GM18517 (cell line): Measurements from ENCODE around the gene RBL1.
"Not testable (repeated sequence)": the region's sequence is repeated elsewhere in the genome, so short reads cannot be mapped to it uniquely, and the experiment has no call there.

Experiments used
- ATAC-seq: cut with Tn5 transposase; IDR thresholded peaks from one replicate; pipeline ENCODE4 v1.9.1; 2021; ENCODE audit warnings: mild to moderate bottlenecking, moderate library complexity; ENCODE audit not compliant: unreplicated experiment

The RBL1 gene, protein sequence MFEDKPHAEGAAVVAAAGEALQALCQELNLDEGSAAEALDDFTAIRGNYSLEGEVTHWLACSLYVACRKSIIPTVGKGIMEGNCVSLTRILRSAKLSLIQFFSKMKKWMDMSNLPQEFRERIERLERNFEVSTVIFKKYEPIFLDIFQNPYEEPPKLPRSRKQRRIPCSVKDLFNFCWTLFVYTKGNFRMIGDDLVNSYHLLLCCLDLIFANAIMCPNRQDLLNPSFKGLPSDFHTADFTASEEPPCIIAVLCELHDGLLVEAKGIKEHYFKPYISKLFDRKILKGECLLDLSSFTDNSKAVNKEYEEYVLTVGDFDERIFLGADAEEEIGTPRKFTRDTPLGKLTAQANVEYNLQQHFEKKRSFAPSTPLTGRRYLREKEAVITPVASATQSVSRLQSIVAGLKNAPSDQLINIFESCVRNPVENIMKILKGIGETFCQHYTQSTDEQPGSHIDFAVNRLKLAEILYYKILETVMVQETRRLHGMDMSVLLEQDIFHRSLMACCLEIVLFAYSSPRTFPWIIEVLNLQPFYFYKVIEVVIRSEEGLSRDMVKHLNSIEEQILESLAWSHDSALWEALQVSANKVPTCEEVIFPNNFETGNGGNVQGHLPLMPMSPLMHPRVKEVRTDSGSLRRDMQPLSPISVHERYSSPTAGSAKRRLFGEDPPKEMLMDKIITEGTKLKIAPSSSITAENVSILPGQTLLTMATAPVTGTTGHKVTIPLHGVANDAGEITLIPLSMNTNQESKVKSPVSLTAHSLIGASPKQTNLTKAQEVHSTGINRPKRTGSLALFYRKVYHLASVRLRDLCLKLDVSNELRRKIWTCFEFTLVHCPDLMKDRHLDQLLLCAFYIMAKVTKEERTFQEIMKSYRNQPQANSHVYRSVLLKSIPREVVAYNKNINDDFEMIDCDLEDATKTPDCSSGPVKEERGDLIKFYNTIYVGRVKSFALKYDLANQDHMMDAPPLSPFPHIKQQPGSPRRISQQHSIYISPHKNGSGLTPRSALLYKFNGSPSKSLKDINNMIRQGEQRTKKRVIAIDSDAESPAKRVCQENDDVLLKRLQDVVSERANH

GRCh38 chr20:37095599-37096414 is at the start of gene RBL1:
Gene RBL1 (minus strand): TSS chr20:37095997. CDS start chr20:37095928, 69 bp downstream.
- peak; percentile 75 for ATAC-seq

DNA sequence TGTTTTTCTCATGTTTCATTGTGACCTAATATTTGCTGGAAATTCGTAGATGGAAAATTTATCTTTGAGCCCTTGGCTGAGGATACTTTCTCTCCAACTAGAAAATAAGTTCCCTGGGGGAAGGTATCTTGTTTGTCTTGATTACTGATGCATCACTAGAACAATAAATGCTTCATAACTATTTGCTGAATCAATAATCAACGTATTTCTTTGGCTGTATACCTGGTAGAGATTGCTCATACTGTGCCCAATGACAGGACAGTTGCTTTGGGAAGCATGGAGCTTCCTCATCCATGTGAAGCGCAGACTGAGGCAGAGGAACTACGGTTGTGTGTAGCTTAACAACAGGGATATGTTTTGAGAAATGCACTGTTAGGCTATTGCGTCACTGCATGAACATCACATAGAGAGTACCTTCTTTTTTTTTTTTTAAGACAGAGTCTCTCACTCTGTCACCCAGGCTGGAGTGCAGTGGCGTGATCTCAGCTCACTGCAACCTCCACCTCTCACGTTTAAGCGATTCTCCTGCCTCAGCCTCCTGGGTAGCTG is 49.1 kb upstream of the RBL1 start:
- no peak for ATAC-seq

DNA sequence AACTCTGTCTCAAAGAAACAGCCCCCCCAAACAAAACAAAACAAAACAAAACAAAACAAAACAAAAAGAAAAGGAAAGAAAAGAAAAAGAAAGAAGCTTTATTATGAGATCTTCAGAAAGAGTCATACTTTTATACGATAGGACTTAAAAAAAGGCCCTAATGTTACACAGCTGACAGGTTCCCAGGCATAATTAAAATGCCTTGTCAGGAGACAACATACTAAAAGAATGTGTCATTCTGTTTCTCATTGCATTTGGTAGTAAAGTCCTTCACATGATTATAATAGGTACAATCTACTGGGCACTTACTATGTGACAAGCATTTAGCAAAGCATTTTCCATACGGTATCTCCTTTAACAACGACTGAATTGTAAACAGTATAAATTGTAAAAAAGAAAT is 46.9 kb upstream of the RBL1 start:
- ATAC-seq: no peak

GRCh38 chr20:37137547-37137946 is 41.8 kb upstream of the RBL1 start:
- no peak for ATAC-seq

DNA sequence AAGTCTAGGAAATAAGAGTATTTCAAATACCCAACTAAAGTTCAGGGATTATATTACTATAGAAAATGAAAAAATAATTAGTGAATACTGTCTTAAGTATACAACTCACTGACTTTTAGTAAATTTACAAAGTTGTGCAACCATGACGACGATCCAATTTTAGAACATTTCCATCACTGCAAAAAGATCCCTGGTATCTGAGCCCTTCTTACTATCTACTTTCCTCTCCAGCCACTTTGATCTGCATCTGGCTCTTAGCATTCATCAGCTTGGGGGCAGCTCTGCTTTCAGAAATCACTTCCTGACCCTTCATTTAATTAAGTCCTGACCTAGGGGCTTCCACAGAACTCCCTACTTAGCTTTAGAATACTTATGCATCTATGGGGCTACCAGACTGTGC is 38.2 kb upstream of the RBL1 start:
- ATAC-seq: no peak

- ATAC-seq: no peak
These were observed 35.7 kb upstream of the RBL1 start for GRCh38 chr20:37131486-37131885.

- no peak for ATAC-seq
These were observed 33.0 kb upstream of the RBL1 start for GRCh38 chr20:37128803-37129202.

- not testable (repeated sequence) for ATAC-seq
These were observed 30.5 kb upstream of the RBL1 start for GRCh38 chr20:37126290-37126689.

DNA sequence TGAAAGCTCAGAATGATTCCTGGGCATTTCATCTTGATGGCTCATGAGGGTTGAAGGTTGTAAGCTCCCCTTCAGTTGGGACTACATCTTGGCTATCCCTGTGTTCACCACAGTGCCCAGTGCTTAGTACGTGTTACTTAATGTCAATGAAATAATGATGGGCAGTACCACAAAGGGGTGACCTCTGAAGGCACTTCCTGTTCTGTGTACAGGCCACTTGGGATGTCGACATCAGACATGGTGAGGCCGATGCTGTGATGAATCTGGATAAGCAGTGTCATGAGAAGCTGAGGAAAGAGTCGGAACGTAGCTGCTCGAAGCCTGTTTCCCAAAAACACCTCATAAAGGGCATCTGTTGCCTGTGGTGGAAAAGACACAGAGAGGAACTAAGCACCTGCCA is 27.6 kb upstream of the RBL1 start:
- ATAC-seq: no peak

- ATAC-seq: no peak
These were observed 24.7 kb upstream of the RBL1 start for GRCh38 chr20:37120497-37120896.

- no peak for ATAC-seq
These were observed 23.7 kb upstream of the RBL1 start for GRCh38 chr20:37119356-37120036.

DNA sequence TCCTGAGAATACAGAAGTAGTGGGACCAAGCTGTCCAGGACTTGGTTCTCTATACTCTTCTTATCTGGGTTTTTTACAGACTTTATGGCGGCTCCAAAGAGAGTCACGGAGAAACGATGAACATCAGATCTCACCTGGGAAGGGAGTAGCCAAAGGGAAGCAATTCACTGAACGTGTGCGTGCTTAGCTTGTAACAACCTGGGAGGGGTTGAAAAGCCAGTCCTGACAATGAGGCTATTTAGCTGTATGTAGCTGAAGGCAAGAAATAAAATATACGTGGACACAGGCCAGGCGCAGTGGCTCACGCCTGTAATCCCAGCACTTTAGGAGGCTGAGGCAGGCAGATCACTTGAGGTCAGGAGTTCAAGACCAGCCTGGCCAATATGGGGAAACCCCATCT is 18.2 kb upstream of the RBL1 start:
- no peak for ATAC-seq

- ATAC-seq: no peak
These were observed 16.2 kb upstream of the RBL1 start for GRCh38 chr20:37111926-37112455.

DNA sequence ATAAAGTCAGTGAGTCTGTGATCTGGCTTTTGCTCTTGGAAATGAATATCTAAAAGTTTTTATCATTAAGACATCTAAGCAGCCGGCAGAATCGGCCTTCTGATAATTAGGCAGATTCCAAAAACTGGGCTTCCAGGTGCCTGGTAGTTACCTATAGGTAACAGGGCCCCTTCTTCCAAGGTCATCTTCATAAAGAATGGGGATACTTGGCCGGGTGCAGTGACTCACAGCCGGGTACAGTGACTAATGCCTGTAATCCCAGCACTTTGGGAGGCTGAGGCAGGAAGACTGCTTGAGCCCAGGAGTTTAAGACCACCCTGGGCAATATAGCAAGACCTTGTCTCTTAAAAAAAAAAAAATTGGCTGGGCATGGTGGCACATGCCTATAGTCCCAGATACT is 12.9 kb upstream of the RBL1 start:
- ATAC-seq: no peak

GRCh38 chr20:37102571-37102970 is 6.8 kb upstream of the RBL1 start:
- no peak for ATAC-seq

- no peak for ATAC-seq
These were observed 731 bp upstream of the RBL1 start for GRCh38 chr20:37096415-37097041.

DNA sequence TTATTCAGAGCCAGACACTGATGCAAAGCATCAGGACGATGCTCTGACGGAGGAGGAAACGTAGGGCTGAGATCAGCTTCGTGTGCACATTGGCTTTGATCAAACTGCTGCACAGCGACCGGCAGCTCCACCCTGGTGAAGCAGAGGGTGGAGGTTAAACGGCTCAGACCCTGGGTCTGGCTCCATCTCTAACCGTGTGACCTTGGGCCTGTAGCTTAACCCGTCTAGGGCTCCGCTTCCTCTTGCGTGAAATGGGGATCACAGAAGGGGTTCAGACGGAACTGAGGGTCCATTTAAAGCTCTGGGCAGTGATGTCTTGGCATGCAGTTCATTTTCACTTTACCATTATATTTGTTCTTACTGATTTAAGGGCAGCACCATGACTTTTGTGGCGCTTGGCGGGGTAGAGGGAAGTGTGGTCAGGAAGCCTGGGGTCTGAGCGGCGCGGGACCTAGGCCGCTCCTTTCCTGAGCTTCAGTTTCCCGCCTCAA is 644 bp downstream of the RBL1 start:
- ATAC-seq: peak; percentile 19

DNA sequence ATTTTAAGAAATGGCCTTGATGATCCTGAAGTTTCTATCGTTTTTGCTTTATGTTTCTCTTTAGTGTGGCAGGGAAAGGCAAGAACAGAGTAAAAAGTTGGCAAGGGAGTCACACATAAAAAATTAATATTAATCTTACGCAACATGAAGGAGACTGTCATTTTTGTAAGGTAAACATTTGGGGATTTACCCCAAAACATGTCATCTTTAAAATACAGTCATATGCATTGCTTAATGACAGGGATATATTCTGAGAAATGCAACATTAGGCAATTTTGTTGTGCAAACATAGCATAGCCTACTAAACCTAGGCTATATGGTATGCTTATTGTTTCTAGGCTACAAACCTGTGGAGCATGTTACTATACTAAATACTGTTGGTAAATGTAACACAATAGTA is 5.4 kb downstream of the RBL1 start:
- ATAC-seq: no peak

- no peak for ATAC-seq
These were observed 14.0 kb downstream of the RBL1 start for GRCh38 chr20:37081717-37082289.
